Coronary artery (tissue), 2 donors: ENCODE data around the gene MAPK10.

Source experiments
- DNase-seq: peaks from one replicate; pipeline ENCODE4 v3.0.0-alpha.2; 2017; ENCODE audit warnings: low spot score
- H3K27ac ChIP-seq, 2 donors: fragments of 200-600 bp; sonication (generic); one replicate each; pipeline ENCODE4 v1.5.1; 2016 to 2019
- H3K4me3 ChIP-seq: fragments of 200-600 bp; sonication (generic); 2 replicates; pipeline ENCODE4 v1.5.1; 2016; ENCODE audit warnings: mild to moderate bottlenecking, moderate library complexity
- CTCF ChIP-seq: fragments of 200-600 bp; sonication (generic); IDR thresholded peaks from one replicate; pipeline ENCODE4 v1.5.1; 2019; ENCODE audit warnings: antibody characterized with exemption

Gene MAPK10

GRCh38 chr4:86108137-86108536 lies 251.7 kb downstream of the MAPK10 start:
- no peak for DNase-seq
- Histone ChIP-seq H3K4me3 (no peak overlapping the region), H3K27ac (no peak overlapping the region)
- no peak for TF ChIP-seq CTCF

- DNase-seq = no peak
- no peak overlapping the region for H3K27ac ChIP-seq
- no peak overlapping the region for H3K4me3 ChIP-seq
- TF ChIP-seq CTCF = no peak
These were observed 252.7 kb downstream of the MAPK10 start for GRCh38 chr4:86107112-86107511.

- Histone ChIP-seq H3K27ac (no peak overlapping the region), H3K4me3 (no peak overlapping the region)
- TF ChIP-seq CTCF = no peak
- no peak for DNase-seq
These were observed 253.4 kb downstream of the MAPK10 start for GRCh38 chr4:86106475-86106874.

GRCh38 chr4:86101841-86102240 lies 258.0 kb downstream of the MAPK10 start:
- no peak for DNase-seq
- no peak overlapping the region for H3K4me3 ChIP-seq
- H3K27ac ChIP-seq = no peak overlapping the region
- TF ChIP-seq CTCF = no peak

GRCh38 chr4:86101410-86101809 lies 258.4 kb downstream of the MAPK10 start:
- no peak for TF ChIP-seq CTCF
- H3K27ac ChIP-seq = no peak overlapping the region

GRCh38 chr4:86100539-86101215 lies 259.2 kb downstream of the MAPK10 start:
- Histone ChIP-seq H3K4me3 (no peak overlapping the region), H3K27ac (no peak overlapping the region)
- no peak for DNase-seq
- TF ChIP-seq CTCF = no peak

More at GRCh38 chr4:86101410-86101809, 258.4 kb downstream of the MAPK10 start:
- H3K4me3 ChIP-seq = no peak overlapping the region
- no peak for DNase-seq

GRCh38 chr4:86099348-86099747 lies 260.5 kb downstream of the MAPK10 start:
- TF ChIP-seq CTCF = no peak
- DNase-seq = no peak
- H3K27ac ChIP-seq = no peak overlapping the region

More at GRCh38 chr4:86099348-86099747, 260.5 kb downstream of the MAPK10 start:
- no peak overlapping the region for H3K4me3 ChIP-seq
